ENCODE data around the gene ELF4.
A peak's percentile ranks its signal among the peaks of the same experiment; 100 is the strongest.
"Not testable (repeated sequence)": the region's sequence is repeated elsewhere in the genome, so short reads cannot be mapped to it uniquely, and the experiment has no call there.

The ELF4 gene

DNA sequence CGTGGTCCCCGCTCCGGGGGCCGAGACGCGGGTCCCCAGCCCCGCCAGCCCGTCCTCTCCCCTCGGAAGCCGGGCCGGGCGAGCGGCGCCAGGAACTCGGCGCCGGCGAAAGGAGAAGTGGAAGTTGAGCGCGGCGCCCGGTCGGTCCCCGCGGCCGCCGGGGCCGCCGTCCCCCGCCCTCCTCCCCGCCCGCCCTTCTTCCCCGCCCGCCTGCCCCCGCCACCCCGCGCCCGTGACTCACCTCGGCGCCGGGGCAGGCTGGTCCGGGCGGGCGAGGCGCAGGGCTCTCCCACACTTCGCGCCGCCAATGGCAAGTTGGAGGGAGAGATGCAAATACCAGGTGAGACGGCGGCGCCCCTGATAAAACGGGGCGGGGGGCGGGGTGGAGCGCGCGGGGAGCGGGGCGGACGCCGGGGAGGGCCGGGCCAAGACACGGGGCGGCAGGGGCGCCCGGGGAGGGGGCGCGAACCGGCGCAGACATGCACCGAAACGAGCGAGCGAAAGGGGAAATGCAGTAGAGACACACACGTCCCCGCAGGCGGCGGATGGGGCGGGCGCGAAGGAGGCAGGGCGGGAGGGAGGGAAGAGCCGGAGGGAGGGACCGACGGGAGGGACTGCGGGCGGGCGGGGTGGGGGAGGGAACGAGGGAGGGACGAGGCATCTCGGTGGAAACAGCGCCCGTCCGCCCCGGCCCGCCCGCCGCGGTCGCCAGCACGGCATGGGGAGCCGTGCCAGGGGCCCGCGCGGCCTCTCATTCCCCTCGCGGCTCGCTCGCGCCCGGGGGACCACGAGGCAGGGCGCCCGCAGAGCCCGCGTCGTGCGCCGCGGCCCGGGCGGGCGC lies at the start of gene ELF4:
Gene ELF4 (minus strand): TSS at position 119 of the 841 bp plus-strand sequence. CDS start 29,167 bp downstream, outside the sequence.
- peak; percentile 58 for DNase-seq

DNA sequence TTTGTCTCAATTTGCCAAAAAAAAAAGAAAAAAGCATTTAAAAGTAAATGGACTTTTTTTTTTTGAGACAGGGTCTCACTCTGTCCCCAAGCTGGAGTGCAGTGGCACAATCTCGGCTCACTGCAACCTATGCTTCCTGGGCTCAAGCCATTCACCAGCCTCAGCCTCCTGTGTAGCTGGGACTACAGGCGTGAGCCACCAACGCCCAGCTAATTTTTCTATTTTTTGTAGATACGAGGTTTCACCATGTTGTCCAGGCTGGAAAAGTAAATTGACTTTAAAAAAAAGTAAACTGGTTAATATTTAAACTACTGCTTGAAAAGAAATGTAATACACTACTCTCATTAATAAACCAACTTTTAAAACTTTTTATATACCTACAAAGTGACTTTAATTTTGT lies 49.5 kb upstream of the ELF4 start:
- no peak for DNase-seq

DNA sequence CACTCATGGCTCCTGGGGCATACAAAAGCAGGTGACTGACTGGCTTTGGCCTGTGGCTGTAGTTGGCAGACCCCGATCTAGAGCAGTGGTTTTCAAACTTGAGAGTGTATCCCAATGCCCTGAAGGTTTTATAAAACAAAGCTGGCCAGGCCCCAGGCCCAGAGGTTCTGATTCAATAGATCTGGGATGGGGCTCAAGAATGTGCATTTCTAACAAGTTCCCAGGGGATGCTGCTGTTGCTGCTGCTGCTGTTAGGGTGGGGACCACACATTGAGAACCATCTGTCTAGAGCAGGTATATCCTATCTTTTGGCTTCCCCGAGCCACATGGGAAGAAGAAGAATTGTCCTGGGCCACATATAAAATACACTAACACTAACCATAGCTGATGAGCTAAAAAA lies 48.0 kb upstream of the ELF4 start:
- no peak for DNase-seq

DNA sequence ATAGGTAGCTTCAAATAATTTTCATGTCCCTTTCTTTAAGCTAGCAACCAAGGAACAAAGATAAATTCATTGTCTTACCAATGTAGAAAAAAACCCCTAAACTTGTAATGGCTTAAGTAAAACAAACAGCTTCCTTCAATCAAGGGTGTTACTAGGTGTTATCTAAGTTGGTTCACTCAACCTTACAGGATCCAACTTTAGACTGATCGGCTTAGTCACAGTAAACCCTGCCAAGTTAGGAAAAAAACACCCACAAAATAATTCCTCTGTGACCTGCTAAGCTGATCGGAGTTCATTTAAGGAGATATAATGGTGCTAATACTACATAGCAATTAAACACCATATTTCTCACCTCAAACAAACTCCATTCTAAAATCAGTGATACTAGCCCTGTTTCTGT lies 45.3 kb upstream of the ELF4 start:
- DNase-seq: no peak

- peak; percentile 56 for DNase-seq
Observed at GRCh38 chrX:130147631-130148030, 37.3 kb upstream of the ELF4 start.

DNA sequence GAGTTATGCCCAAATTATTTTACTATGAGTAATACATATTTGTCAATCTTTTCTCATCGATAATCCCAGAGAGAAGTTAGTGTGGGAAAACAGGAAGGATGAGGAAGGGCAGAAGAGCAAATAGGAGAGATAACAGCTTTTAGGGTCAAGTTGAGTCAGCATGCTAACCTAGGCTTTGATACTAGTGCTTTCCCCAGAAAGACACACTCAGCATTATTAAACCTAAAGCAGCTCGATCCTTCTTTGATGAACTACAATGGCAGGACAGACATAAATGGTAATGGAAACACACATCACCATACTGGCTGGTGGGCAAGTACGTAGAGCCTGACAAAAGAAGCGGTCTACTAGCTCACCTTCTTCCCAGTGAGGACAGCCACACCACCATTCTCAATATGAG lies 34.8 kb upstream of the ELF4 start:
- no peak for DNase-seq

- DNase-seq: no peak
Observed at GRCh38 chrX:130144509-130144908, 34.2 kb upstream of the ELF4 start.

GRCh38 chrX:130139474-130140201 lies 29.3 kb upstream of the ELF4 start:
- DNase-seq: no peak

DNA sequence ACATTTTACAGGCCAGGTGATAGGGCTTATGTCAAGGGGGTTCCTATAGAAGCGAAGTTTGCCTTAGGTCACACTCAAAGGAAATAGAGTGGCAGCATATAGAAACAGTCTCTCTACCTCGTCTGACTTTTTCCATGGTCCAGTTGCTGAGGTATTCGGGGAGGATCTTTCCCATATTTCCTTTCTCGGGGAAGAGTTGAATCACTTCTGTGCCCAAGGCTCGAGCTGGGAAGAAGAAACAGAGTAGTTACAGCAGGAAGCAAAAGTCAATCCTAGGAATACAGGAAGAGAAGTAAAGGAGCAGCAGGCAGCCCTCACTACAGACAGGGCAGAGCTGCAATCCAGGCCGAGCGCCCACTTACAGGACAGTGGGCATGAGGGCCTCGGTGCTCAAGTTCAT lies 26.7 kb upstream of the ELF4 start:
- no peak for DNase-seq

- DNase-seq: no peak
Observed at GRCh38 chrX:130136496-130136895, 26.2 kb upstream of the ELF4 start.

DNA sequence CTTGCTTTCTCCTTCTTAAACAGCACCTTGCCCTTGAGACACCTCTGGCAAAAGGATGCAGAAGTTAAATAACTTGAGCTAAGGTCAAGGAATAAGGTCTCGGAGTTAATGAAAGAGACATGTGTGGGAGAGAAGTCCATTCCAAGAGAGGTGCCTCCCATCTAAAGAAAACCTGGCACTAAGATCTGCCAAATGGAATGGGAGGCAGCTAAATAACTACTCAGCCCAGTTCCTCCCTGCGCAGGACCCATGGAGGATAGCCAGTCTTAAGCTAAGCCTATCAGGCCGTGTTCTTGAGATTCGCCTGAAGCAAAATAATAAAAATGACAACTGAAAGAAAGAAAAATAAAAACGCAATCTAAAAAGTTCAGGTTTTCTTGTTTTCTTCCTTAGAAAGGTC lies 20.7 kb upstream of the ELF4 start:
- DNase-seq: no peak

GRCh38 chrX:130125091-130125874 lies 15.0 kb upstream of the ELF4 start:
- DNase-seq: no peak

GRCh38 chrX:130124577-130124976 lies 14.3 kb upstream of the ELF4 start:
- no peak for DNase-seq

- DNase-seq: no peak
Observed at GRCh38 chrX:130121505-130121800, 11.2 kb upstream of the ELF4 start.

- peak; percentile 81 for DNase-seq
Observed at GRCh38 chrX:130120746-130121504, 10.6 kb upstream of the ELF4 start.

DNA sequence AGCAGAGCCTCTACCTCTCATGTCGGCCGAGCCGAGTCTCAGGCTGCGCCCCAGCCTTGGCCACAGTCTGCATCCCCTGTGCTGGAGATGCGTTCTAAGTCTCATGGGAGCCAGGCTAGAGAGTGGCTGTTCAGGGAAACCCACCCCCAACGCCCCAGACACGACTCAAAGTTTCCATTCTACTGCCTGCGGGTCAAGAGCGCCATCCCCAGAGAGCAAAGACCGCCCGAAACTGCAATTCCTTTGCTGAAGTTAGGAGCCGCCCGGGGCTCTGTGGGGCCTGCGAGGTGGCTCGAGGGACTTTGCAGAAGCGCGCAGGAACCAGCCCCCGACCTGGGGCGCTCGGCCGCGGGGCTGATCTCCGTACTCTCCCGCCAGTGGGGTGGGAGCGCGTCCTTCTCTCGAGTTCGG lies 10.0 kb upstream of the ELF4 start:
- DNase-seq: no peak

- DNase-seq: no peak
Observed at GRCh38 chrX:130119312-130119898, 9.1 kb upstream of the ELF4 start.

GRCh38 chrX:130118441-130119311 lies 8.4 kb upstream of the ELF4 start:
- DNase-seq: no peak

DNA sequence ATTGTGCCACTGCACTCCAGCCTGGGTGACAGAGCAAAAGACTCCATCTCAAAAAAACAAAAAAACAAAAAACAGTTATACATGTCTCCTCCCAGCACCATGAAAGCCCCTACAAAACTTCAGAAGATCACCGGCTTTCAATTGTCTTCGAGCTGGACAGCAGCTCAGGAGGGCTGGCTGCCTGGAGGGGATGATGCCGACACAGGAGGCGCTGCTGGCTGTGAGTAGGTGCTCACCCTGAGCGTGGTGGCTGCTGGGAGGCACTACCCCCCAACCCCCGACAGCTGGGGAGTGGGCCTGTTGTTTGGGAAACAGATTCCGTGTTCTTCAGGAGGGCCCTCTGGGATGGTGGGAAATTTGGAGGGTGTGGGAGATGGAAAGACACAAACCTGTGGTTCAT lies 6.9 kb upstream of the ELF4 start:
- DNase-seq: no peak

- not testable (repeated sequence) for DNase-seq
Observed at GRCh38 chrX:130115119-130115885, 5.0 kb upstream of the ELF4 start.

GRCh38 chrX:130114141-130114588 lies 3.9 kb upstream of the ELF4 start:
- DNase-seq: no peak
